Liver (tissue), 9 donors: ENCODE data around the gene MON2. TPM values are rescaled to one million over a fixed set of nuclear protein-coding genes. Genes with fewer than 3 reads are reported as not detected.

Experiments
- DNase-seq: peaks from one replicate; pipeline ENCODE4 v3.0.0-alpha.2; 2017; ENCODE audit warnings: low spot score
- H3K27ac ChIP-seq, 2 donors: one replicate each; pipeline ENCODE4 v1.7.0; 2013; ENCODE audit warnings: inconsistent platforms in 2 of 2, low read length in 2 of 2, control low read depth in 1 of 2, low read depth in 1 of 2, mild to moderate bottlenecking in 1 of 2
- H3K27me3 ChIP-seq, 4 donors: one replicate each; pipeline versions ENCODE4 v1.6.1 to v1.7.0; 2013; ENCODE audit warnings: low read length in 3 of 4, inconsistent platforms in 1 of 4, mild to moderate bottlenecking in 1 of 4, moderate library complexity in 1 of 4; ENCODE audit not compliant: control insufficient read depth in 4 of 4, insufficient read depth in 4 of 4
- H3K36me3 ChIP-seq, 4 donors: one replicate each; pipeline versions ENCODE4 v1.6.1 to v1.7.0; 2013; ENCODE audit warnings: low read length in 3 of 4, mild to moderate bottlenecking in 3 of 4, low read depth in 1 of 4, moderate library complexity in 1 of 4; ENCODE audit not compliant: control insufficient read depth in 4 of 4, insufficient read depth in 3 of 4
- H3K4me1 ChIP-seq, 4 donors: one replicate each; pipeline versions ENCODE4 v1.6.1 to v1.7.0; 2013; ENCODE audit warnings: low read length in 3 of 4, mild to moderate bottlenecking in 3 of 4, moderate library complexity in 1 of 4; ENCODE audit not compliant: control insufficient read depth in 4 of 4, insufficient read depth in 4 of 4
- H3K4me3 ChIP-seq, 3 donors: one replicate each; pipeline versions ENCODE4 v1.6.1 to v1.7.0; 2013; ENCODE audit warnings: low read length in 3 of 3, control low read depth in 1 of 3, low read depth in 1 of 3, mild to moderate bottlenecking in 1 of 3
- H3K9ac ChIP-seq, 2 donors: one replicate each; pipeline ENCODE4 v1.7.0; 2013; ENCODE audit warnings: low read length in 2 of 2, mild to moderate bottlenecking in 2 of 2, moderate library complexity in 2 of 2, control low read depth in 1 of 2, low read depth in 1 of 2
- H3K9me3 ChIP-seq, 4 donors: one replicate each; pipeline versions ENCODE4 v1.6.1 to v1.7.0; 2013; ENCODE audit warnings: low read length in 3 of 4; ENCODE audit not compliant: control insufficient read depth in 4 of 4
- ATF3 ChIP-seq: IDR thresholded peaks from 2 replicates; pipeline ENCODE4 v1.6.1; 2016; ENCODE audit warnings: antibody characterized with exemption
- CTCF ChIP-seq: fragments of 150-350 bp; IDR thresholded peaks from 2 replicates; pipeline ENCODE4 v1.5.1; 2017; ENCODE audit warnings: improper control_type of control experiment, low read depth, low read length; ENCODE audit not compliant: missing input control
- EGR1 ChIP-seq, 2 donors: IDR thresholded peaks; 2 replicates each; pipeline ENCODE4 v1.6.1; 2016 to 2018; ENCODE audit warnings: antibody characterized with exemption in 2 of 2, low read depth in 2 of 2
- FOXA1 ChIP-seq: IDR thresholded peaks from 2 replicates; pipeline ENCODE4 v1.6.1; 2016; ENCODE audit warnings: antibody characterized with exemption
- FOXA2 ChIP-seq: IDR thresholded peaks from 2 replicates; pipeline ENCODE4 v1.6.1; 2016; ENCODE audit warnings: antibody characterized with exemption
- GABPA ChIP-seq, 2 donors: IDR thresholded peaks in 1 of 2; conservative IDR thresholded peaks in 1 of 2; 2 replicates each; pipeline ENCODE4 v1.6.1; 2016; ENCODE audit warnings: antibody characterized with exemption in 2 of 2, mild to moderate bottlenecking in 1 of 2, moderate library complexity in 1 of 2
- HNF4A ChIP-seq, 2 donors: conservative IDR thresholded peaks; 2 replicates each; pipeline ENCODE4 v1.6.1; 2016; ENCODE audit warnings: antibody characterized with exemption in 2 of 2, mild to moderate bottlenecking in 2 of 2
- HNF4G ChIP-seq: IDR thresholded peaks from 2 replicates; pipeline ENCODE4 v1.6.1; 2016; ENCODE audit warnings: antibody characterized with exemption
- JUND ChIP-seq, 2 donors: IDR thresholded peaks; 2 replicates each; pipeline ENCODE4 v1.6.1; 2016; ENCODE audit warnings: antibody characterized with exemption in 2 of 2
- NR2F2 ChIP-seq: IDR thresholded peaks from 2 replicates; pipeline ENCODE4 v1.6.1; 2016; ENCODE audit warnings: antibody characterized with exemption
- RAD21 ChIP-seq, 2 donors: IDR thresholded peaks; 2 replicates each; pipeline ENCODE4 v1.6.1; 2016; ENCODE audit warnings: antibody characterized with exemption in 2 of 2, mild to moderate bottlenecking in 2 of 2
- REST ChIP-seq: IDR thresholded peaks from 2 replicates; pipeline ENCODE4 v1.6.1; 2016; ENCODE audit warnings: antibody characterized with exemption, mild to moderate bottlenecking
- SP1 ChIP-seq: IDR thresholded peaks from 2 replicates; pipeline ENCODE4 v1.6.1; 2018; ENCODE audit warnings: antibody characterized with exemption, mild to moderate bottlenecking
- TAF1 ChIP-seq: conservative IDR thresholded peaks from 2 replicates; pipeline ENCODE4 v1.6.1; 2016; ENCODE audit warnings: antibody characterized with exemption, mild to moderate bottlenecking
- YY1 ChIP-seq: IDR thresholded peaks from 2 replicates; pipeline ENCODE4 v1.6.1; 2016; ENCODE audit warnings: antibody characterized with exemption, mild to moderate bottlenecking
- WGBS: extraction: QIAGEN DNeasy Blood & Tissue Kit; methylation state at CpG from one replicate; pipeline ENCODE4 v1.1.7; 2013; 5-methylcytosine and 5-hydroxymethylcytosine counted together
- polyA plus RNA-seq, 2 donors: library from polyadenylated mRNA; stranded (reverse) in 1 of 2; unstranded in 1 of 2; fragments of 200-250 nt in 1 of 2; fragments of >200 nt in 1 of 2; fragmentation: Nextera tagmentation in 1 of 2; extraction: Ambion mirVana in 1 of 2; gene quantifications; one replicate each; pipeline versions ENCODE4 v1.2.1 to v1.2.3, GENCODE V29; 2013 to 2015
- total RNA-seq, 2 donors: library from RNA; depleted of rRNA; stranded (reverse); fragments of >200 nt; gene quantifications; one replicate each; pipeline ENCODE4 v1.2.3, GENCODE V29; 2014
- TF ChIP-seq, protein P1 (sequence below): IDR thresholded peaks from 2 replicates; pipeline ENCODE4 v1.6.1; 2016; ENCODE audit warnings: antibody characterized with exemption
- donor health status: healthy.
- donor health status: healthy.
- donor health status: healthy.
- donor health status: healthy.
- donor health status: healthy.

The MON2 gene
- total and polyA plus RNA-seq, 4 donors: 7.5 to 69.9 (median 25.8) TPM

- no peak overlapping the region for H3K4me3 ChIP-seq
- no peaks in the 10 kb centered on the region for H3K9me3 ChIP-seq
- TF ChIP-seq RAD21 (IDR thresholded peaks at IDR 0.05) (no peak), CTCF (no peak), HNF4A (conservative IDR thresholded peaks at IDR 0.05) (no peak), NR2F2 (no peak), TAF1 (no peak), JUND (IDR thresholded peaks at IDR 0.05) (no peak), REST (no peak), HNF4G (no peak)
- TF ChIP-seq, protein P1, sequence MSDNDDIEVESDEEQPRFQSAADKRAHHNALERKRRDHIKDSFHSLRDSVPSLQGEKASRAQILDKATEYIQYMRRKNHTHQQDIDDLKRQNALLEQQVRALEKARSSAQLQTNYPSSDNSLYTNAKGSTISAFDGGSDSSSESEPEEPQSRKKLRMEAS: no peak
- no peaks in the 10 kb centered on the region for H3K36me3 ChIP-seq
- H3K27me3 ChIP-seq: no peaks in the 10 kb centered on the region
- no peak overlapping the region for H3K9ac ChIP-seq
- WGBS: 90% methylated on average over 1 of the region's 1 CpG
- DNase-seq: no peak
- peaks cover 0 to 10% (median 6%) of the 10 kb centered on the region in 4 donors for H3K4me1 ChIP-seq
- H3K27ac ChIP-seq: no peak overlapping the region
Observed at GRCh38 chr12:62606654-62607053, 140.0 kb downstream of the MON2 start.

- Histone ChIP-seq H3K4me3 (no peak overlapping the region), H3K27me3 (no peaks in the 10 kb centered on the region), H3K9ac (no peak overlapping the region), H3K9me3 (no peaks in the 10 kb centered on the region), H3K36me3 (no peaks in the 10 kb centered on the region), H3K27ac (no peak overlapping the region), H3K4me1 (no peaks in the 10 kb centered on the region)
- 91% methylated on average over 1 of the region's 1 CpG for WGBS
- DNase-seq: no peak
- no peak for TF ChIP-seq HNF4G
- TF ChIP-seq FOXA2: no peak
- no peak for TF ChIP-seq EGR1 (IDR thresholded peaks at IDR 0.05; ENCODE audit: low read depth in 2 of 2)
- TF ChIP-seq HNF4A (conservative IDR thresholded peaks at IDR 0.05): no peak
- no peak for TF ChIP-seq REST
- TF ChIP-seq FOXA1: no peak
- no peak for TF ChIP-seq ATF3
- no peak for TF ChIP-seq RAD21 (IDR thresholded peaks at IDR 0.05)
- TF ChIP-seq, protein P1: no peak
- no peak for TF ChIP-seq JUND (IDR thresholded peaks at IDR 0.05)
- TF ChIP-seq YY1: no peak
- TF ChIP-seq GABPA (IDR thresholded peaks at IDR 0.05 in 1 of 2, conservative IDR thresholded peaks at IDR 0.05 in 1 of 2): no peak
- TF ChIP-seq SP1: no peak
Observed at GRCh38 chr12:62613081-62613480, 146.5 kb downstream of the MON2 start.
